B cell (primary cell): ENCODE results near the gene RABL6. TPM values are rescaled to one million over a fixed set of nuclear protein-coding genes. Genes with fewer than 3 reads are reported as not detected.

ENCODE experiments used
- ATAC-seq: fragments of 200-7000 bp; cut with Tn5 transposase; one replicate; pipeline ENCODE4 v1.10.0; 2021; ENCODE audit warnings: low read depth, mild to moderate bottlenecking, moderate number of reproducible peaks, moderate library complexity
- CTCF ChIA-PET: fragments of 350-600 bp; sonication (Branson Sonifier 250); formaldehyde crosslinking; loops from one replicate; lab custom pipeline; 2021; ENCODE audit warnings: antibody characterized with exemption, inconsistent platforms; lab: Charles Lee
- POLR2A ChIA-PET: fragments of 350-600 bp; sonication (Branson Sonifier 250); formaldehyde crosslinking; loops from one replicate; lab custom pipeline; 2021; ENCODE audit warnings: antibody characterized with exemption; lab: Charles Lee
- DNase-seq: peaks from one replicate; pipeline ENCODE4 v3.0.0; 2013
- H2AFZ ChIP-seq: 2 replicates; pipeline ENCODE4 v1.6.1; 2012; ENCODE audit warnings: mild to moderate bottlenecking, low read depth, low read length; ENCODE audit not compliant: insufficient read depth, poor library complexity, severe bottlenecking
- H3K27ac ChIP-seq, 2 donors: 1 replicate in 1 of 2; 2 replicates in 1 of 2; pipeline ENCODE4 v1.5.1; 2012 to 2013; ENCODE audit warnings: low read length in 2 of 2, mild to moderate bottlenecking in 2 of 2, moderate library complexity in 1 of 2
- H3K27me3 ChIP-seq, 4 experiments: fragments of 200-600 bp in 1 of 4; sonication (generic) in 1 of 4; replicated peaks in 1 of 4; 1 replicate in 2 of 4; 2 replicates in 2 of 4; pipeline versions ENCODE4 v1.6.1 to v1.7.0; 2013 to 2016; ENCODE audit warnings: low read length in 3 of 4, mild to moderate bottlenecking in 2 of 4, mixed read lengths in 1 of 4, moderate library complexity in 1 of 4; ENCODE audit not compliant: insufficient read depth in 4 of 4, control insufficient read depth in 3 of 4; ENCODE audit errors: control extremely low read depth in 1 of 4
- H3K36me3 ChIP-seq, 2 experiments: replicated peaks in 1 of 2; 1 replicate in 1 of 2; 2 replicates in 1 of 2; pipeline versions ENCODE4 v1.6.1 to v1.7.1; 2013; ENCODE audit warnings: low read length in 1 of 2; ENCODE audit not compliant: insufficient read depth in 2 of 2, control insufficient read depth in 1 of 2; ENCODE audit errors: control extremely low read depth in 1 of 2, extremely low read depth in 1 of 2
- H3K4me1 ChIP-seq, 2 donors: fragments of 200-600 bp in 1 of 2; sonication (generic) in 1 of 2; 1 replicate in 1 of 2; 2 replicates in 1 of 2; pipeline versions ENCODE4 v1.5.1 to v1.6.1; 2013 to 2017; ENCODE audit warnings: low read length in 2 of 2; ENCODE audit not compliant: control insufficient read depth in 2 of 2, insufficient read depth in 2 of 2
- H3K4me2 ChIP-seq: replicated peaks from 2 replicates; pipeline ENCODE3; 2012; ENCODE audit warnings: mild to moderate bottlenecking, low read depth, low read length; ENCODE audit not compliant: poor library complexity, severe bottlenecking
- H3K4me3 ChIP-seq, 5 experiments: fragments of 200-600 bp in 1 of 5; sonication (generic) in 1 of 5; 1 replicate in 3 of 5; 2 replicates in 2 of 5; pipeline versions ENCODE4 v1.5.1 to v1.7.0; 2011 to 2016; ENCODE audit warnings: low read length in 4 of 5, mild to moderate bottlenecking in 4 of 5, low read depth in 2 of 5, control low read depth in 1 of 5, moderate library complexity in 1 of 5; ENCODE audit not compliant: insufficient read depth in 1 of 5; ENCODE audit errors: control extremely low read depth in 1 of 5, extremely low read depth in 1 of 5
- H3K79me2 ChIP-seq: fragments of 200-600 bp; sonication (generic); one replicate; pipeline ENCODE4 v1.6.0; 2016; ENCODE audit warnings: low read length; ENCODE audit not compliant: control insufficient read depth, insufficient read depth
- H3K9ac ChIP-seq: fragments of 200-600 bp; sonication (generic); 2 replicates; pipeline ENCODE4 v1.6.1; 2017; ENCODE audit warnings: mild to moderate bottlenecking, low read length, moderate library complexity
- H3K9me3 ChIP-seq, 3 donors: one replicate each; pipeline versions ENCODE4 v1.6.1 to v1.7.1; 2013; ENCODE audit warnings: low read length in 2 of 3; ENCODE audit not compliant: control insufficient read depth in 2 of 3, insufficient read depth in 1 of 3; ENCODE audit errors: control extremely low read depth in 1 of 3
- H4K20me1 ChIP-seq: 2 replicates; pipeline ENCODE4 v1.6.0; 2012; ENCODE audit warnings: mild to moderate bottlenecking, low read length; ENCODE audit not compliant: insufficient read depth, control insufficient read depth, poor library complexity, severe bottlenecking
- H3K27ac Mint-ChIP-seq: one replicate; pipeline ENCODE4 v1.8.0; 2021; ENCODE audit warnings: mixed read lengths
- H3K27me3 Mint-ChIP-seq: one replicate; pipeline ENCODE4 v1.8.0; 2021; ENCODE audit warnings: mixed read lengths
- H3K4me1 Mint-ChIP-seq: one replicate; pipeline ENCODE4 v1.8.0; 2021; ENCODE audit warnings: mixed read lengths
- H3K4me3 Mint-ChIP-seq: one replicate; pipeline ENCODE4 v1.8.0; 2021; ENCODE audit warnings: mixed read lengths
- H3K9me3 Mint-ChIP-seq: one replicate; pipeline ENCODE4 v1.8.0; 2022; ENCODE audit warnings: mixed read lengths; ENCODE audit not compliant: insufficient read depth
- EZH2 ChIP-seq: IDR thresholded peaks from 2 replicates; pipeline ENCODE4 v1.6.1; 2012; ENCODE audit warnings: borderline replicate concordance, low read depth, mild to moderate bottlenecking, moderate library complexity, low read length; ENCODE audit not compliant: insufficient read depth, poor library complexity, severe bottlenecking
- WGBS: methylation state at CpG from one replicate; pipeline ENCODE4 v1.1.5; 2013; ENCODE audit warnings: missing lambda C conversion rate; ENCODE audit not compliant: insufficient coverage; 5-methylcytosine and 5-hydroxymethylcytosine counted together
- intact Hi-C: fragments of 100-400 bp; cut with micrococcal nuclease; formaldehyde crosslinking; loops from one replicate; pipeline ENCODE4 v1.10.0; 2022
- polyA plus RNA-seq: library from polyadenylated mRNA; depleted of rRNA; stranded (reverse); fragments of >200 nt; gene quantifications from 2 replicates; pipeline ENCODE4 v1.2.3, GENCODE V29; 2012
- total RNA-seq, 2 donors: library from RNA; stranded (reverse); fragments of 120-200 nt in 1 of 2; gene quantifications; 1 replicate in 1 of 2; 2 replicates in 1 of 2; pipeline versions ENCODE4 v1.2.3 to v1.2.4, GENCODE V29; 2013 to 2022
- TF ChIP-seq, protein P1 (sequence below): fragments of 200-600 bp; IDR thresholded peaks from one replicate; pipeline ENCODE4 v1.8.0; 2022; ENCODE audit warnings: antibody characterized with exemption, mild to moderate bottlenecking

Gene RABL6
- total and polyA plus RNA-seq, 2 donors (not counting 1 experiment from before 2014, with no cell fraction given), result 33.6 to 70.5 TPM

DNA sequence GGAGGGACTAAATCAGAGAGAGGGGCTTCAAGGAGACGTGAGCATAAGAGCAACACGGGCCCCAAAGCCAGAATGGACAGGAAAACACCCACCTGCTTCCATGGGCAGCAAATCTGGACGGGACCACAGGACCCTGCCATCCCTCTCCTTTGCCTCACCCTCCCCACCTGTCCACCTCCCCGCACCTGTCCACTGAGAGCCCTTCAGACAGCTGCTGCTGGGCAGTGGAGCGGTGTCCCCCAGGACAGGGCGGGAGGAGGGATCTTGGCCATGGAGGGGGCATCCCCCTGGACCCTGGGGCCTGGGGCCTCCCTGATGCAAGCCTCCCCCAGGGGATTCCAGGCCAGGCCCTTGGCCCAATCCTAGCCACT, 9.1 kb upstream of the RABL6 start:
- ChIA-PET CTCF (interaction anchor here (0.8 to 1.5 kb wide), 3 partner anchors 11 to 250 kb away, joined by 3 to 4 read pairs (median 3); no protein-coding TSS in a partner anchor), POLR2A (no interaction called here)
- DNase-seq, result no peak
- Histone ChIP-seq H2AFZ (no peak overlapping the region), H3K4me1 (peaks cover 20 to 30% of the 10 kb centered on the region in 2 donors), H3K27ac (no peak overlapping the region), H3K4me2 (peak overlapping the region; percentile 99), H3K36me3 (no peaks in the 10 kb centered on the region), H3K27me3 (peaks cover 0 to 25% (median 11%) of the 10 kb centered on the region in 4 experiments), H3K9ac (no peak overlapping the region), H3K79me2 (no peaks in the 10 kb centered on the region), H3K4me3 (no peak overlapping the region), H3K9me3 (no peaks in the 10 kb centered on the region), H4K20me1 (no peaks in the 10 kb centered on the region)
- Mint-ChIP-seq H3K27ac (no peak overlapping the region), H3K9me3 (no peaks in the 10 kb centered on the region), H3K27me3 (peaks cover 6% of the 10 kb centered on the region), H3K4me1 (peaks cover 18% of the 10 kb centered on the region), H3K4me3 (no peak overlapping the region)
- intact Hi-C loops, result loop anchor here (10.0 kb wide), 1 partner anchor 656 kb away; the partner anchor contains the start of gene NSMF
- WGBS, result 84% methylated on average over 5 of the region's 6 CpGs
- TF ChIP-seq, protein P1, sequence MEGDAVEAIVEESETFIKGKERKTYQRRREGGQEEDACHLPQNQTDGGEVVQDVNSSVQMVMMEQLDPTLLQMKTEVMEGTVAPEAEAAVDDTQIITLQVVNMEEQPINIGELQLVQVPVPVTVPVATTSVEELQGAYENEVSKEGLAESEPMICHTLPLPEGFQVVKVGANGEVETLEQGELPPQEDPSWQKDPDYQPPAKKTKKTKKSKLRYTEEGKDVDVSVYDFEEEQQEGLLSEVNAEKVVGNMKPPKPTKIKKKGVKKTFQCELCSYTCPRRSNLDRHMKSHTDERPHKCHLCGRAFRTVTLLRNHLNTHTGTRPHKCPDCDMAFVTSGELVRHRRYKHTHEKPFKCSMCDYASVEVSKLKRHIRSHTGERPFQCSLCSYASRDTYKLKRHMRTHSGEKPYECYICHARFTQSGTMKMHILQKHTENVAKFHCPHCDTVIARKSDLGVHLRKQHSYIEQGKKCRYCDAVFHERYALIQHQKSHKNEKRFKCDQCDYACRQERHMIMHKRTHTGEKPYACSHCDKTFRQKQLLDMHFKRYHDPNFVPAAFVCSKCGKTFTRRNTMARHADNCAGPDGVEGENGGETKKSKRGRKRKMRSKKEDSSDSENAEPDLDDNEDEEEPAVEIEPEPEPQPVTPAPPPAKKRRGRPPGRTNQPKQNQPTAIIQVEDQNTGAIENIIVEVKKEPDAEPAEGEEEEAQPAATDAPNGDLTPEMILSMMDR, result no peak
- no peak for TF ChIP-seq EZH2
- ATAC-seq, result no peak

DNA sequence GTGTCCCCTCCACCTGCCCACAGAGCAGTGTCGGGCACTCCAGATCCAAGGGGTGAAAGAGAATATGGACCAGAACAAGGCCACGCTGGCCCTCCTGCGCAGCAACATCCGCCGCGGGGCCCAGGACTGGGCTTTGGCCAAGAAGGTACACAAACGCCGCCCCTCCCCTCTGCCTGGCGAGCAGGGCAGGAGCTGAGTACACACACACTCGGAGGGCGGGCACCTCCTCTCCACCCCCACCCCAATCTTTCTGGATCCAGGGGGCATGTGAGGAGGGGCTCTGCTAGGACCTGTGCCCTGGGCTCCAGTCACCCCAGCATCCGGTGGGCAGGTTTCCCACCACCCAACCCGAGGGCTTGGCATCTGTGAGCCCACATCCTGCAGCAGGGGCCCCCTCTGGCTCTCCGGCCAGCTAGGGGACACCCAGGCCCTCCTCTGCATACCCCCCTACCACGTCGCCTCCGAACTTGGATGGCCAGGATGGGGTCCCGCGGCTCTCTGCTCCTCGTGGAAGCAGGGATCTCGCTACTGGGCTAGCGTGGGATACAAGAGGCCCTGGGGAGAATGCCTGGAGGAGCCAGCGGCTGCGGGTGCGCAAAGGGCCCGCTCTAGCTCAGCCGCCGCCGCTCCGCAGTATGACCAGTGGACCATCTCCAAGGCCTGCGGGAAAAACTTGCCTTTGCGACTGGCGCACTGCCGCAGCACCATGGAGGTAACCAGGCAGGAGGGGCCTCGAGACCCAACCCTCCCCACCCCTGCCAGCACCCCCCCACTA, 8.5 kb upstream of the RABL6 start:
- Histone ChIP-seq H3K27ac (no peak overlapping the region), H3K4me1 (peaks cover 20 to 30% of the 10 kb centered on the region in 2 donors), H3K27me3 (peaks cover 0 to 25% (median 11%) of the 10 kb centered on the region in 4 experiments), H3K9ac (peak overlapping the region; percentile 73), H3K4me3 (peak overlapping the region in 4 of 5 experiments; percentile 58 to 81 (median 65)), H3K79me2 (peaks cover 4% of the 10 kb centered on the region), H3K9me3 (no peaks in the 10 kb centered on the region), H3K36me3 (no peaks in the 10 kb centered on the region), H2AFZ (peak overlapping the region; percentile 76), H4K20me1 (no peaks in the 10 kb centered on the region), H3K4me2 (peak overlapping the region; percentile 99)
- DNase-seq (peak; percentile 33), ATAC-seq (no peak)
- Mint-ChIP-seq H3K4me3 (peak overlapping the region; percentile 80), H3K4me1 (peaks cover 18% of the 10 kb centered on the region), H3K9me3 (no peaks in the 10 kb centered on the region), H3K27ac (no peak overlapping the region), H3K27me3 (peaks cover 6% of the 10 kb centered on the region)
- 20% methylated on average over 34 of the region's 35 CpGs for WGBS
- CTCF ChIA-PET, result interaction anchor here (0.8 to 1.7 kb wide), 5 partner anchors 12 to 249 kb away, joined by 3 to 6 read pairs (median 3); no protein-coding TSS in a partner anchor
- intact Hi-C loops, result loop anchor here (10.0 kb wide), 1 partner anchor 656 kb away; the partner anchor contains the start of gene NSMF
- POLR2A ChIA-PET, result interaction anchor here (0.6 to 1.2 kb wide), 5 partner anchors 12 to 277 kb away, joined by 3 to 7 read pairs (median 3); no protein-coding TSS in a partner anchor
- TF ChIP-seq EZH2, result no peak
- TF ChIP-seq, protein P1, result no peak
